ENCODE data around the gene UBE2S. TPM values are rescaled to one million over a fixed set of nuclear protein-coding genes. Genes with fewer than 3 reads are reported as not detected.

Gene UBE2S
- total RNA-seq, 2 donors from 2014 or later, result 43.8 to 147 TPM

DNA sequence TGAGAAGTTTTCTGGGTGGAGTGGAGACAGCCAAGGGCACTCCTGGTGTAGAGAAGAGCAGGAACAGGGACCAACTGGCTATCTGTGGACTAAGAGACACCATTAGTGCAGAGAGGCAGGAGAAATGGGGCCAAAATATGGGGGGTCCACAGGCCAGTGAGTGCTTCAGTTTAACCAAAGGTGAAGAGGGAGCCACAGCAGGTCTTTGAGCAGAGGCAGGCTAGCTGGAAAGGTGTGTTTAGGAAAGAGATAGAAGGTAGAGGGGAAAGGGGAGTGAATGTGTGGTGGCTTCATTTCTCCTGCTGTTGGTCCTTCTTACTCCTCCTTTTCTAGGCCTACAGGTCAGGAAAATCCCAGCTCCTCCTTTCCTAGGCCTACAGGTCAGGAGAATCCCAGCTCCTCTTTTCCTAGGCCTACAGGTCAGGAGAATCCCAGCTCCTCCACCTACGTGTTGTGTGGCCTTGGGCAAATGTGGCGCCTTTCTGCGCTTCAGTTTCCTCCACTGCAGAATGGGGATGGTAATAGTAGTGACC lies 25.0 kb downstream of the UBE2S start:
- H3K9ac ChIP-seq (ENCODE audit: low read depth in 2 of 2, low read length in 2 of 2), result peak overlapping the region in 1 of 2 donors; percentile 6
- TF ChIP-seq CTCF (IDR thresholded peaks at IDR 0.05), result no peak
- H3K27ac ChIP-seq, result no peak overlapping the region
- H3K4me3 ChIP-seq, result no peak overlapping the region
- no peaks in the 10 kb centered on the region for H3K9me3 ChIP-seq
- intact Hi-C loops (cut with DNase I), result loop anchor here (2.0 kb wide), 1 partner anchor 80 kb away; no protein-coding TSS in a partner anchor
- H3K36me3 ChIP-seq, result peaks cover 4% of the 10 kb centered on the region
- H3K4me1 ChIP-seq, result peaks cover 13% of the 10 kb centered on the region
- no peak for DNase-seq
- no peaks in the 10 kb centered on the region for H3K27me3 ChIP-seq

- intact Hi-C loops (cut with DNase I), result loop anchor here (2.0 kb wide), 1 partner anchor 79 kb away; no protein-coding TSS in a partner anchor
- Histone ChIP-seq H3K9ac (ENCODE audit: low read depth in 2 of 2, low read length in 2 of 2) (no peak overlapping the region), H3K27me3 (no peaks in the 10 kb centered on the region), H3K4me3 (no peak overlapping the region), H3K27ac (no peak overlapping the region), H3K36me3 (no peaks in the 10 kb centered on the region), H3K9me3 (no peaks in the 10 kb centered on the region), H3K4me1 (peaks cover 7% of the 10 kb centered on the region)
- no peak for TF ChIP-seq CTCF (IDR thresholded peaks at IDR 0.05)
- DNase-seq, result no peak
Measured at GRCh38 chr19:55382013-55382412, 25.6 kb downstream of the UBE2S start.

- Histone ChIP-seq H3K9ac (ENCODE audit: low read depth in 2 of 2, low read length in 2 of 2) (no peak overlapping the region), H3K4me1 (no peaks in the 10 kb centered on the region), H3K9me3 (no peaks in the 10 kb centered on the region), H3K4me3 (no peak overlapping the region), H3K36me3 (no peaks in the 10 kb centered on the region), H3K27me3 (peaks cover 2% of the 10 kb centered on the region), H3K27ac (no peak overlapping the region)
- intact Hi-C loops (cut with DNase I), result no loop called here
- TF ChIP-seq CTCF (IDR thresholded peaks at IDR 0.05), result no peak
- no peak for DNase-seq
Measured at GRCh38 chr19:55379174-55379573, 28.4 kb downstream of the UBE2S start.

- no peak for DNase-seq
- peaks cover 9% of the 10 kb centered on the region for H3K27me3 ChIP-seq
- no peaks in the 10 kb centered on the region for H3K36me3 ChIP-seq
Measured at GRCh38 chr19:55377356-55378131, 30.0 kb downstream of the UBE2S start.

More at GRCh38 chr19:55377356-55378131, 30.0 kb downstream of the UBE2S start:
- Histone ChIP-seq H3K9me3 (no peaks in the 10 kb centered on the region), H3K4me3 (no peak overlapping the region), H3K9ac (ENCODE audit: low read depth in 2 of 2, low read length in 2 of 2) (no peak overlapping the region), H3K4me1 (no peaks in the 10 kb centered on the region), H3K27ac (no peak overlapping the region)
- TF ChIP-seq CTCF (IDR thresholded peaks at IDR 0.05), result no peak
- intact Hi-C loops (cut with DNase I), result no loop called here

Data from colonic mucosa (tissue), 4 donors.